Stimulated activated CD4-positive, alpha-beta T cell treated with anti-CD3 and anti-CD28 coated beads, Interleukin-4, amount 100 ng/mL, for 4 hours (primary cell): Measurements from ENCODE around the gene ZNF544.

Source experiments
- DNase-seq, 2 experiments: peaks; one replicate each; pipeline ENCODE4 v3.0.0-alpha.2; 2020

The ZNF544 gene

DNA sequence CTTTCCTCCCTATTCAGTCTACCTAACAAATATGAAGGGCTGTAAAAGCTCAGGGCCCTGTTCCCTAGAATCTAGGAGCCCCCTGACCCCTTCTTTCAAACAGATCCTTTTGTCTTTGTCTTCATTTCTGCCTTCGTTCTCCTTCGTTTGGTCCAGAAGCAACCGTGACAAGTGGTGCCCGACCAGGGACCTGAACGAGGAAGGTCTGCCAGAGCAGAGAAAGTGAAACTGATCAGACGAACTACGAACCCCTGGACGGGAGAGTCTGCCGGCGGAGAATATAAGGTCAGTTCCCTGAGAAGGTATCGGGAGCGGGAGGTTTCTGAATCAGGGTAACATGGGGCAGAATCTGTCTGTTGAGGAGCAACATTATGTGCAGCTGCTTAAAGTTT lies 77.2 kb downstream of the ZNF544 start:
- DNase-seq = no peak

GRCh38 chr19:58307736-58308135 lies 79.0 kb downstream of the ZNF544 start:
- DNase-seq = no peak

DNA sequence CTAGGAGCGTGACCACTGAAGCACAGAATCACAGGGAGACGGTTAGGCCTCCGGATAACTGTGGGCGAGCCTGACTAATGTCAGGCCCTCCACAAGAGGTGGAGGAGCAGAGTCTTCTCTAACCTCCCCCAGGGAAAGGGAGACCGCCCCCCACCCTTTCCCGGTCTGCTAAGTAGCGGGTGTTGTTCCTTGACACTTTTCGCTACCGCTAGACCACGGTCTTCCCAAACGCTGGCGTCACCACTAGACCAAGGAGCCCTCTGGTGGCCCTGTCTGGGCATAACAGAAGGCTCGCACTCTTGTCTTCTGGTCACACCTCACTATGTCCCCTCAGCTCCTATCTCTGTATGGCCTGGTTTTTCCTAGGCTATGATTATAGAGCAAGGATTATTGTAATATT lies 82.0 kb downstream of the ZNF544 start:
- peak in 1 of 2 experiments; percentile 5 for DNase-seq

DNA sequence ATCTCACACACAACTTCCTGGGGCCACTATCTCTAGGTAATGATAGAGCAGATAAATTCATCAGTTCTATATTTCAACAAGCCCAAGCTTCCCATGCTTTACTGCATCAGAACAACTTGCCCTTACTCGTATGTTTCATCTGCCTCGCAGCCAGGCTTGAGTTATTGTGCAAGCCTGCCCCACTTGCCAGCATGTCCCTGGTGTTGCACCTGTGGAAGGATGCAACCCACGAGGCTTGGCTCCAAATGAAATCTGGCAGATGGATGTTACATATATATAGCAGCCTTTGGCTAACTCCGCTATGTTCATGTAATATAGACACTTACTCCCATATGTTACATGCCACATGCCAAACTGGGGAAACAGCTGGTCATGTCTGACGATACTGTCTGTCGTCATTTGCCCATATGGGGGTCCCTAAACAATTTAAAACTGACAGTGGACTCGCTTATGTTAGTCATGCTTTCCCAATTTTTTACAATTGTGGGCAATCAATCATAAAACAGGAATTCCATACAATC lies 82.7 kb downstream of the ZNF544 start:
- no peak for DNase-seq
